ENCODE measurements around the gene SLC9A3. TPM values are rescaled to one million over a fixed set of nuclear protein-coding genes. Genes with fewer than 3 reads are reported as not detected.

SLC9A3 gene
- 1 to 10 TPM; 1.1 to 1.6 TPM for total RNA-seq
- 0 to 0.45 reads per million in 2 donors for total RNA-seq

- no peak for ATAC-seq
- peak within 1 kb of the TSS; percentile 72 for H3K4me3 Mint-ChIP-seq
- H3K9me3 ChIP-seq (ENCODE audit: control insufficient read depth, low read length, poor library complexity, severe bottlenecking) = no peaks in the 10 kb centered on the region
- no peak within 1 kb of the TSS for H3K27ac Mint-ChIP-seq
- peaks cover 55% of the 10 kb centered on the region for H3K27me3 Mint-ChIP-seq
- H3K36me3 Mint-ChIP-seq (ENCODE audit: low read depth) = peaks cover 9% of the 10 kb centered on the region
- H3K4me1 Mint-ChIP-seq = peaks cover 18% of the 10 kb centered on the region
- DNase-seq = no peak
These were observed at the start of gene SLC9A3 for GRCh38 chr5:524234-524972. Gene SLC9A3 (minus strand): TSS chr5:524449.

DNA sequence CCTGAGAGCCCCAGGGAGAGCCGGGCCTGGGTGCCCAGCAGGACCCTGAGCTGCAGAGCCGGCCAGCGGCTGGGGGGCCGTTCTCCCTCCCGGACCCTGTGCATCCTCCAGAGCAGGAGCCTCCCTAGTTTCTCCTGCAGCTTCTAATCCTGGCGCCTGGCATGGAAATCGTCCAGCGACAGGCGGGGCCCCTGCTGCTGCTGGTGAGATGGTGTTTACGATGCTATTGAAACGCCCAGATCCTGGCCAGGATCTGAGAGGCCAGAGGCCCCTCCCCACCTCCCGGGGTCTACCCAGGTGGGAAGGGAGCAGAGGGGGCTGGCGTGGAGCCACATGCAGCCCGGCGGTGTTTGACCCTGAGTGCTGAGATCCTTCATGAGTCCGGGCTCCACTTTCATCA is 49.7 kb upstream of the SLC9A3 start:
- Mint-ChIP-seq H3K36me3 (ENCODE audit: low read depth) (no peaks in the 10 kb centered on the region), H3K4me3 (no peak overlapping the region), H3K27ac (no peak overlapping the region), H3K4me1 (no peaks in the 10 kb centered on the region), H3K27me3 (peaks cover 15% of the 10 kb centered on the region)
- no peak for DNase-seq
- no peak for ATAC-seq
- no peaks in the 10 kb centered on the region for H3K9me3 ChIP-seq (ENCODE audit: control insufficient read depth, low read length, poor library complexity, severe bottlenecking)

GRCh38 chr5:573206-573605 is 49.0 kb upstream of the SLC9A3 start:
- DNase-seq = no peak
- Mint-ChIP-seq H3K27me3 (peaks cover 22% of the 10 kb centered on the region), H3K27ac (no peak overlapping the region), H3K4me3 (no peak overlapping the region), H3K36me3 (ENCODE audit: low read depth) (no peaks in the 10 kb centered on the region), H3K4me1 (no peaks in the 10 kb centered on the region)
- no peak for ATAC-seq
- no peaks in the 10 kb centered on the region for H3K9me3 ChIP-seq (ENCODE audit: control insufficient read depth, low read length, poor library complexity, severe bottlenecking)

GRCh38 chr5:572398-573019 is 48.3 kb upstream of the SLC9A3 start:
- H3K36me3 Mint-ChIP-seq (ENCODE audit: low read depth) = no peaks in the 10 kb centered on the region
- no peak for DNase-seq
- no peak overlapping the region for H3K27ac Mint-ChIP-seq
- no peak overlapping the region for H3K4me3 Mint-ChIP-seq
- H3K27me3 Mint-ChIP-seq = peaks cover 29% of the 10 kb centered on the region
- no peaks in the 10 kb centered on the region for H3K4me1 Mint-ChIP-seq
- no peak for ATAC-seq
- no peaks in the 10 kb centered on the region for H3K9me3 ChIP-seq (ENCODE audit: control insufficient read depth, low read length, poor library complexity, severe bottlenecking)

- peaks cover 2% of the 10 kb centered on the region for H3K4me1 Mint-ChIP-seq
These were observed 47.5 kb upstream of the SLC9A3 start for GRCh38 chr5:571791-572190.

GRCh38 chr5:570886-571285 is 46.6 kb upstream of the SLC9A3 start:
- H3K27me3 Mint-ChIP-seq = peaks cover 39% of the 10 kb centered on the region
- H3K36me3 Mint-ChIP-seq (ENCODE audit: low read depth) = no peaks in the 10 kb centered on the region
- peaks cover 2% of the 10 kb centered on the region for H3K4me1 Mint-ChIP-seq
- no peak for DNase-seq
- no peak overlapping the region for H3K27ac Mint-ChIP-seq
- ATAC-seq = no peak
- H3K9me3 ChIP-seq (ENCODE audit: control insufficient read depth, low read length, poor library complexity, severe bottlenecking) = no peaks in the 10 kb centered on the region
- H3K4me3 Mint-ChIP-seq = no peak overlapping the region

More at GRCh38 chr5:571791-572190, 47.5 kb upstream of the SLC9A3 start:
- no peak for DNase-seq
- Mint-ChIP-seq H3K27ac (no peak overlapping the region), H3K27me3 (peaks cover 36% of the 10 kb centered on the region), H3K36me3 (ENCODE audit: low read depth) (no peaks in the 10 kb centered on the region), H3K4me3 (no peak overlapping the region)
- no peaks in the 10 kb centered on the region for H3K9me3 ChIP-seq (ENCODE audit: control insufficient read depth, low read length, poor library complexity, severe bottlenecking)
- ATAC-seq = no peak

DNA sequence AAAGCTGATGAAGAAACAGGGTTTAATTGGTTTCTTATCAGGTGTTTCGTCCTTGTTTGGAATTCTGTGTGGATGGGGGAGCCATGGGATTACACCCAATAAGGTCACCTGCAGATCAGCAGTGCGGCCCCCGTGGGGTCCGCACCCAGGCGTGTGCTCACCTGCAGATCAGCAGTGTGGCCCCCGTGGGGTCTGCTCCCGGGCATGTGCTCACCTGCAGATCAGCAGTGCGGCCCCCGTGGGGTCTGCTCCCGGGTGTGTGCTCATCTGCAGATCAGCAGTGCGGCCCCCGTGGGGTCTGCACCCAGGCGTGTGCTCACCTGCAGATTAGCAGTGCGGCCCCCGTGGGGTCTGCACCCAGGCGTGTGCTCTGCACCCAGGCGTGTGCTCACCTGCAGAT is 46.2 kb upstream of the SLC9A3 start:
- Mint-ChIP-seq H3K27me3 (peaks cover 39% of the 10 kb centered on the region), H3K4me1 (peaks cover 2% of the 10 kb centered on the region), H3K27ac (no peak overlapping the region), H3K4me3 (no peak overlapping the region), H3K36me3 (ENCODE audit: low read depth) (no peaks in the 10 kb centered on the region)
- H3K9me3 ChIP-seq (ENCODE audit: control insufficient read depth, low read length, poor library complexity, severe bottlenecking) = no peaks in the 10 kb centered on the region
- no peak for DNase-seq
- no peak for ATAC-seq

DNA sequence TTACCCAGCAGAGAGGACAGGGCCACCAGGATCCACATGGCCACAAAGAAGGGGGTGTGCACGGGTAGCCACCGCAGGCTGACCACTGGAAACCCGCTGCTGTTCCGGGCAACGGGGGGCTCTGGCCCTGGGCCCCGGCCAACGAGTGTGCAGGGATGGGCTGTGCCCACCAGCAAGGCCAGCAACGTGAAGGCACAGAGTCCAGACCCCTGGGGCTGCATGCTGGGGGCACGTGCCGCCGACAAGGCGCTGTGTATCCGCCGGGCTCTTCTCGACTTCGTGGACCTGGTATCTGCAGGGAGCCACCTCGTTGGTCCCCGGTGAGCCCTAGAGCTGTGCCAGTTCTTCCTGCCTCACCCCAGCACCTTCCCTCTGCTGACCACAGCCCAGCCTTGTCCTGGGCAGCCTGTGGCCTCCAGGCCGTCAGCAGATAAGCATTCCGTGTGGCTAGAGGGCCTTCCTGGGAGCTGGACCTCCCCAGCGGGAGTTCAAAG is 45.7 kb upstream of the SLC9A3 start:
- Mint-ChIP-seq H3K36me3 (ENCODE audit: low read depth) (no peaks in the 10 kb centered on the region), H3K27me3 (peaks cover 38% of the 10 kb centered on the region), H3K27ac (no peak overlapping the region), H3K4me1 (peaks cover 2% of the 10 kb centered on the region), H3K4me3 (no peak overlapping the region)
- no peaks in the 10 kb centered on the region for H3K9me3 ChIP-seq (ENCODE audit: control insufficient read depth, low read length, poor library complexity, severe bottlenecking)
- no peak for DNase-seq
- no peak for ATAC-seq

- H3K36me3 Mint-ChIP-seq (ENCODE audit: low read depth) = no peaks in the 10 kb centered on the region
- DNase-seq (no peak), ATAC-seq (no peak)
- H3K9me3 ChIP-seq (ENCODE audit: control insufficient read depth, low read length, poor library complexity, severe bottlenecking) = no peaks in the 10 kb centered on the region
- peaks cover 33% of the 10 kb centered on the region for H3K27me3 Mint-ChIP-seq
- no peak overlapping the region for H3K27ac Mint-ChIP-seq
- H3K4me1 Mint-ChIP-seq = peaks cover 2% of the 10 kb centered on the region
- no peak overlapping the region for H3K4me3 Mint-ChIP-seq
These were observed 45.2 kb upstream of the SLC9A3 start for GRCh38 chr5:569358-569867.

DNA sequence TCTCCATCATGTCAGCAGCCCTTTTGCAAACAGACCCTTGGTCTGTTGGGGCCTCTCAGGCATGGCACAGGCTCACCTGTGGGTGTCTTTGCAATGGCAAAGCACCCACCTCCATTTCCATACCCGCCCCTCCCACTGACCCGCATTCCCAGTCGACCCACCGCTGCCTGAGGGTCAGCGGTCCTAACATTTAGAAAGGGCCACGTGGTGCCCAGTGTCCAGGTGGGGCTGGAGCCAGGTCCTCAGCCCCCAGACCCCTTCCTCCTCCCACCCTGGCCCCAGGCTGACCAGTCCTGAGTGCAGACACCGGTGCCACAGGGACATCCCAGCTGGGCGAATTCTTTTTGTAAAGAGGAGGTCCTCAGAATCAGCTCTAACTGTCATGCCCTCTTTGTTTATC is 44.6 kb upstream of the SLC9A3 start:
- Mint-ChIP-seq H3K36me3 (ENCODE audit: low read depth) (no peaks in the 10 kb centered on the region), H3K27ac (no peak overlapping the region), H3K4me3 (no peak overlapping the region), H3K4me1 (peaks cover 2% of the 10 kb centered on the region), H3K27me3 (peaks cover 30% of the 10 kb centered on the region)
- ATAC-seq (no peak), DNase-seq (no peak)
- no peaks in the 10 kb centered on the region for H3K9me3 ChIP-seq (ENCODE audit: control insufficient read depth, low read length, poor library complexity, severe bottlenecking)

- no peaks in the 10 kb centered on the region for H3K36me3 Mint-ChIP-seq (ENCODE audit: low read depth)
- no peak overlapping the region for H3K27ac Mint-ChIP-seq
- H3K9me3 ChIP-seq (ENCODE audit: control insufficient read depth, low read length, poor library complexity, severe bottlenecking) = no peaks in the 10 kb centered on the region
- no peak overlapping the region for H3K4me3 Mint-ChIP-seq
- peaks cover 2% of the 10 kb centered on the region for H3K4me1 Mint-ChIP-seq
- peaks cover 30% of the 10 kb centered on the region for H3K27me3 Mint-ChIP-seq
- DNase-seq (no peak), ATAC-seq (no peak)
These were observed 44.0 kb upstream of the SLC9A3 start for GRCh38 chr5:568061-568781.

DNA sequence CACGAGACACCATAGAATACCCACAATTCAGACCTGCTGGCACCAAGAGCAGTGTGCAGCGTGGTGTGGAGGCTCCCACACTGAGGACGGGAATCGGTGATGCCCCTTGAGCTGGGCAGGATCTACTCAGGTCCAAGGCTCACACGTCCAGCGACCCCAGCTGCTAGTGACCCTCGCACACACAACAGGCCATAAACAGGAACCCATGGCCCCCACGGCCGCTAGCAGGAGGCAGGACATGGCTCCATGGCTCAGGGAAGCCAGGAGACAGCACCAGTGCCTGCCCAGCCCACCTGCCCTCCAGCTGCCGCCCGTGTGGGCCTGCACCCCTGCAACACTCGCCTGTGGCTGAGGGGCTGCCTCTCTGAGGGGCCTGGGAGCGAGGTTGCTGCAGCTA is 43.4 kb upstream of the SLC9A3 start:
- Mint-ChIP-seq H3K4me3 (no peak overlapping the region), H3K27me3 (peaks cover 29% of the 10 kb centered on the region), H3K36me3 (ENCODE audit: low read depth) (no peaks in the 10 kb centered on the region), H3K27ac (no peak overlapping the region), H3K4me1 (peaks cover 2% of the 10 kb centered on the region)
- no peak for ATAC-seq
- no peak for DNase-seq
- H3K9me3 ChIP-seq (ENCODE audit: control insufficient read depth, low read length, poor library complexity, severe bottlenecking) = no peaks in the 10 kb centered on the region

- peaks cover 2% of the 10 kb centered on the region for H3K4me1 Mint-ChIP-seq
- peaks cover 25% of the 10 kb centered on the region for H3K27me3 Mint-ChIP-seq
- no peak overlapping the region for H3K4me3 Mint-ChIP-seq
- no peaks in the 10 kb centered on the region for H3K36me3 Mint-ChIP-seq (ENCODE audit: low read depth)
- no peak for DNase-seq
- no peak overlapping the region for H3K27ac Mint-ChIP-seq
- H3K9me3 ChIP-seq (ENCODE audit: control insufficient read depth, low read length, poor library complexity, severe bottlenecking) = no peaks in the 10 kb centered on the region
- no peak for ATAC-seq
These were observed 42.5 kb upstream of the SLC9A3 start for GRCh38 chr5:566636-567309.
